Astrocyte (in vitro differentiated cells and primary cell): ENCODE measurements around the gene FEZF1. TPM values are rescaled to one million over a fixed set of nuclear protein-coding genes. Genes with fewer than 3 reads are reported as not detected.

Experiments used
- DNase-seq: peaks from one replicate; pipeline ENCODE4 v3.0.0-alpha.2; 2010; ENCODE audit warnings: low read depth
- FAIRE-seq: peaks from 2 replicates; lab custom pipeline; 2011; peaks lifted over from hg19 to GRCh38; lab: Jason Lieb, UNC
- H2AFZ ChIP-seq: 2 replicates; pipeline ENCODE4 v1.6.0; 2012; ENCODE audit warnings: low read depth, low read length, inconsistent platforms
- H3K27ac ChIP-seq: 2 replicates; pipeline ENCODE4 v1.5.1; 2011; ENCODE audit warnings: low read depth, low read length, inconsistent platforms
- H3K27me3 ChIP-seq: 2 replicates; pipeline ENCODE4 v1.6.0; 2011; ENCODE audit warnings: low read length, inconsistent platforms; ENCODE audit not compliant: insufficient read depth
- H3K36me3 ChIP-seq: 2 replicates; pipeline ENCODE4 v1.5.1; 2011; ENCODE audit warnings: low read length, inconsistent platforms; ENCODE audit not compliant: insufficient read depth
- H3K4me1 ChIP-seq: 2 replicates; pipeline ENCODE4 v1.5.1; 2011; ENCODE audit warnings: low read length, inconsistent platforms; ENCODE audit not compliant: insufficient read depth
- H3K4me2 ChIP-seq: 2 replicates; pipeline ENCODE4 v1.6.0; 2012; ENCODE audit warnings: low read length, inconsistent platforms
- H3K4me3 ChIP-seq: 2 replicates; pipeline ENCODE4 v1.5.1; 2011; ENCODE audit warnings: low read depth, mild to moderate bottlenecking, low read length, inconsistent platforms; ENCODE audit not compliant: insufficient read depth
- H3K79me2 ChIP-seq: 2 replicates; pipeline ENCODE4 v1.6.0; 2012; ENCODE audit warnings: mild to moderate bottlenecking, low read length, inconsistent platforms; ENCODE audit not compliant: insufficient read depth
- H3K9ac ChIP-seq: 2 replicates; pipeline ENCODE4 v1.6.0; 2012; ENCODE audit warnings: mild to moderate bottlenecking, low read length, inconsistent platforms
- H3K9me3 ChIP-seq: 2 replicates; pipeline ENCODE4 v1.5.1; 2012; ENCODE audit warnings: low read depth, mild to moderate bottlenecking, low read length, inconsistent platforms; ENCODE audit not compliant: insufficient read depth
- H4K20me1 ChIP-seq: 2 replicates; pipeline ENCODE4 v1.6.0; 2012; ENCODE audit warnings: low read length, inconsistent platforms; ENCODE audit not compliant: insufficient read depth
- H3K27ac Mint-ChIP-seq: one replicate; pipeline ENCODE4 v1.8.0; 2021; ENCODE audit warnings: mild to moderate bottlenecking, mixed read lengths; ENCODE audit not compliant: unreplicated experiment
- H3K27me3 Mint-ChIP-seq: one replicate; pipeline ENCODE4 v1.8.0; 2021; ENCODE audit warnings: low read depth, mixed read lengths; ENCODE audit not compliant: unreplicated experiment
- H3K36me3 Mint-ChIP-seq: one replicate; pipeline ENCODE4 v1.8.0; 2021; ENCODE audit warnings: low read depth, mixed read lengths; ENCODE audit not compliant: unreplicated experiment
- H3K4me1 Mint-ChIP-seq: one replicate; pipeline ENCODE4 v1.8.0; 2021; ENCODE audit warnings: low read depth, mixed read lengths; ENCODE audit not compliant: unreplicated experiment
- H3K4me3 Mint-ChIP-seq: one replicate; pipeline ENCODE4 v1.8.0; 2021; ENCODE audit warnings: mild to moderate bottlenecking, moderate library complexity, mixed read lengths; ENCODE audit not compliant: unreplicated experiment
- H3K9me3 Mint-ChIP-seq: one replicate; pipeline ENCODE4 v1.8.0; 2021; ENCODE audit warnings: mild to moderate bottlenecking, mixed read lengths; ENCODE audit not compliant: unreplicated experiment
- EZH2 ChIP-seq: IDR thresholded peaks from 2 replicates; pipeline ENCODE4 v1.6.1; 2012; ENCODE audit warnings: mild to moderate bottlenecking, low read length, inconsistent platforms; ENCODE audit not compliant: insufficient read depth
- total RNA-seq: library from RNA; stranded (reverse); gene quantifications from 2 replicates; pipeline ENCODE4 v1.2.1, GENCODE V29; 2021
- TF ChIP-seq, protein P1 (sequence below): IDR thresholded peaks from 2 replicates; pipeline ENCODE4 v1.5.1; 2011; ENCODE audit warnings: low read depth, mild to moderate bottlenecking, inconsistent platforms, low read length, moderate library complexity; ENCODE audit not compliant: insufficient read depth

Gene FEZF1
- total RNA-seq, 1 donor from 2014 or later, result 0.61 TPM

DNA sequence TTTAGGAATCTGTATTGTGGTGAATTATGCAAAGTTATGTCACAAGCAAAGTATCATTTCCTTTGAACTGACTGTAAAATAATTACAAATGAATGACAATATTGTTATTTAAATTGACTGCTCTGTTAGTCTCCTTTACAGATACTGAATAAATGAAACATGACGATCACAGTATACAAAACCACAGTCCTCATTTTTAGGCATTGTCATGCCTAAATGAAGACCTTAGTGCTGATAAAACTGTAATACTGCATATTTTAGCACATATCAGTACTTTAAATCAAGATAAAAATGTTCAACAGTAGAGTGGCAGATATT is 39.7 kb upstream of the FEZF1 start:
- TF ChIP-seq EZH2, result no peak
- TF ChIP-seq, protein P1, sequence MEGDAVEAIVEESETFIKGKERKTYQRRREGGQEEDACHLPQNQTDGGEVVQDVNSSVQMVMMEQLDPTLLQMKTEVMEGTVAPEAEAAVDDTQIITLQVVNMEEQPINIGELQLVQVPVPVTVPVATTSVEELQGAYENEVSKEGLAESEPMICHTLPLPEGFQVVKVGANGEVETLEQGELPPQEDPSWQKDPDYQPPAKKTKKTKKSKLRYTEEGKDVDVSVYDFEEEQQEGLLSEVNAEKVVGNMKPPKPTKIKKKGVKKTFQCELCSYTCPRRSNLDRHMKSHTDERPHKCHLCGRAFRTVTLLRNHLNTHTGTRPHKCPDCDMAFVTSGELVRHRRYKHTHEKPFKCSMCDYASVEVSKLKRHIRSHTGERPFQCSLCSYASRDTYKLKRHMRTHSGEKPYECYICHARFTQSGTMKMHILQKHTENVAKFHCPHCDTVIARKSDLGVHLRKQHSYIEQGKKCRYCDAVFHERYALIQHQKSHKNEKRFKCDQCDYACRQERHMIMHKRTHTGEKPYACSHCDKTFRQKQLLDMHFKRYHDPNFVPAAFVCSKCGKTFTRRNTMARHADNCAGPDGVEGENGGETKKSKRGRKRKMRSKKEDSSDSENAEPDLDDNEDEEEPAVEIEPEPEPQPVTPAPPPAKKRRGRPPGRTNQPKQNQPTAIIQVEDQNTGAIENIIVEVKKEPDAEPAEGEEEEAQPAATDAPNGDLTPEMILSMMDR, result no peak
- no peak overlapping the region for H3K4me3 ChIP-seq
- FAIRE-seq, result no peak
- no peak overlapping the region for H3K27ac Mint-ChIP-seq
- H3K9me3 ChIP-seq, result no peaks in the 10 kb centered on the region
- no peak for DNase-seq
- no peaks in the 10 kb centered on the region for H3K79me2 ChIP-seq
- H3K4me1 ChIP-seq, result no peaks in the 10 kb centered on the region
- H3K36me3 ChIP-seq, result no peaks in the 10 kb centered on the region
- H3K4me2 ChIP-seq, result no peak overlapping the region
- no peak overlapping the region for H3K27ac ChIP-seq
- H3K9me3 Mint-ChIP-seq, result no peaks in the 10 kb centered on the region
- H4K20me1 ChIP-seq, result no peaks in the 10 kb centered on the region
- peaks cover 2% of the 10 kb centered on the region for H3K36me3 Mint-ChIP-seq
- H3K4me1 Mint-ChIP-seq, result no peaks in the 10 kb centered on the region
- no peak overlapping the region for H2AFZ ChIP-seq
- H3K27me3 Mint-ChIP-seq, result no peaks in the 10 kb centered on the region
- no peaks in the 10 kb centered on the region for H3K27me3 ChIP-seq
- H3K4me3 Mint-ChIP-seq, result no peak overlapping the region
- no peak overlapping the region for H3K9ac ChIP-seq

DNA sequence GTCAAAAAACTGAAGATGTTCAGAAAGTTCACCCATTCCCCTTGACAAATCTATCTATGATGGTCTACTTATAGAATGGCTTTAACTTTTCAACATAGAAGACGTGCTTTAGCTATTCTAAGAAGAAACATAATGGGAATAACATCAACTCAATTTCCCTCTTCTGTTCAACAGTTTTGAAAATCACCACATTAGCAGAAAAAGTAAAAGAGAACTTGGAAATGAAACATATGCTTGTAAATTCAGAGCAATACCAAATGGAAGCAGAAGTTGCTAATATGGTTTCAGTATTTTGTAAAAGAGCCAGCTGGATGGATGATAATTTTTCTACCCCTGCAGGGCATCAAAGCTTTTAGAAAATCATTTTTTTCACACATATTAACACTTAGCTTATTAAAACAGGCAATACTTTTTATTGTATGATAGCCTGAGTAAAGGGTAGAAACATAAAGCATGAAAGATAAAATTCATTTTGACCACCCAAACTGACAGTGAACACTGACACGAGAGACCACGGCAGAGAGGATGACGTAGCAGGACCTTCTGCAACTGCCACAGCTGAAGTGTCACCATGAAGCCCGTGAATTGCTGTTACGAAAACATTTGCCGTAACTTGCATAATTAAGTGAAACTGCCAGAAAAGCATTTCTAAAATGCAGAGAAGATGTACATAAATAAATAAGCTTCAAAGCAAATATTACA is 39.2 kb upstream of the FEZF1 start:
- H3K9me3 ChIP-seq, result no peaks in the 10 kb centered on the region
- no peak overlapping the region for H3K27ac ChIP-seq
- no peak for DNase-seq
- FAIRE-seq, result no peak
- no peaks in the 10 kb centered on the region for H3K27me3 ChIP-seq
- Mint-ChIP-seq H3K4me3 (no peak overlapping the region), H3K27me3 (no peaks in the 10 kb centered on the region), H3K4me1 (no peaks in the 10 kb centered on the region), H3K9me3 (no peaks in the 10 kb centered on the region), H3K27ac (no peak overlapping the region), H3K36me3 (peaks cover 2% of the 10 kb centered on the region)
- H3K9ac ChIP-seq, result no peak overlapping the region
- TF ChIP-seq EZH2, result no peak
- TF ChIP-seq, protein P1, result no peak
- H3K4me2 ChIP-seq, result no peak overlapping the region
- no peaks in the 10 kb centered on the region for H3K4me1 ChIP-seq
- H2AFZ ChIP-seq, result no peak overlapping the region
- H3K36me3 ChIP-seq, result no peaks in the 10 kb centered on the region
- no peaks in the 10 kb centered on the region for H3K79me2 ChIP-seq
- H4K20me1 ChIP-seq, result no peaks in the 10 kb centered on the region
- H3K4me3 ChIP-seq, result no peak overlapping the region

DNA sequence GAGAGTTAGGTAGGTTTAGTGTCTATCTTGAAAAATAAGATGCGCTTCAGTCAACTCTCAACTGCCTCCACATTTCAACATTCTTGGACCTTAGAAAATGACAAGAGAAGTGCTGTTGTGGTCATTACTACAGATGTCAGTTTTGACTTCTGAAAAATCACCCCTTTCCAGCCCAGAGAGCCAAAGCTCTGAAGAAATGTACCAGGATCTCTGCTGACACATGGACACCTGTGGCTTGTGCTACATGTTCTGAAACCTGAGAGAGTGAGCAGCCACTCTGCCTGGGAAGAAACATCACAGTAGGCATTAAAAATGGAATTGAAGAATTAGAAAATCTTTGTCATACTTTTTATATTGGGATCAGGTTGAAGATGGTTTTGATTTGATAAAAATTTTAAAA is 35.9 kb upstream of the FEZF1 start:
- Mint-ChIP-seq H3K27me3 (no peaks in the 10 kb centered on the region), H3K9me3 (no peaks in the 10 kb centered on the region), H3K4me3 (no peak overlapping the region), H3K27ac (no peak overlapping the region), H3K36me3 (peaks cover under 1% of the 10 kb centered on the region), H3K4me1 (no peaks in the 10 kb centered on the region)
- Histone ChIP-seq H4K20me1 (no peaks in the 10 kb centered on the region), H3K9ac (no peak overlapping the region), H3K27ac (no peak overlapping the region), H3K4me3 (no peak overlapping the region), H3K4me1 (no peaks in the 10 kb centered on the region), H3K79me2 (no peaks in the 10 kb centered on the region), H3K36me3 (no peaks in the 10 kb centered on the region), H3K9me3 (no peaks in the 10 kb centered on the region), H3K27me3 (no peaks in the 10 kb centered on the region), H3K4me2 (no peak overlapping the region), H2AFZ (no peak overlapping the region)
- no peak for FAIRE-seq
- DNase-seq, result no peak
- TF ChIP-seq, protein P1, result no peak
- no peak for TF ChIP-seq EZH2
